ENCODE results near the gene KDM8. TPM values are rescaled to one million over a fixed set of nuclear protein-coding genes. Genes with fewer than 3 reads are reported as not detected.

Gene KDM8
- total RNA-seq, 1 experiment from 2014 or later: 5.3 TPM

DNA sequence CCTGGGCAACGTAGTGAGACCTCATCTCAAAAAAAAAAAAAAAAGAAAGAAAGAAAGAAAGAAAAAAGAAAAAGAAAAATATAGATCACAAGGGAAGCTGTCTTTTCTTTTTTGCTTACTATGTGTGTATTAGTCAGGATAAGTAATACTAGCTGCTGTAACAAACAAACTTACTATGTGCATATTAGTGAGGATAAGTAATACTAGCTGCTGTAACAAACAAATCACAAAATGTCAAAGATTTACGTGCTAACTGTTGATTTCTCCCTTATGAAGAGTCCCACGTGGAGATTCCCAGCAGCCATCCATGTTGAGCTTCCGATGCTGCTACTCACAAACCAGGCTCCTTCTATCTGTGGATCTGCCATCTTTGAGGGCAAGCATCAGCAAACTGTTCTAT lies 31.7 kb upstream of the KDM8 start (continued):
- TF ChIP-seq JUND (IDR thresholded peaks at IDR 0.05): no peak
- TF ChIP-seq EZH2 (IDR thresholded peaks at IDR 0.05): no peak

DNA sequence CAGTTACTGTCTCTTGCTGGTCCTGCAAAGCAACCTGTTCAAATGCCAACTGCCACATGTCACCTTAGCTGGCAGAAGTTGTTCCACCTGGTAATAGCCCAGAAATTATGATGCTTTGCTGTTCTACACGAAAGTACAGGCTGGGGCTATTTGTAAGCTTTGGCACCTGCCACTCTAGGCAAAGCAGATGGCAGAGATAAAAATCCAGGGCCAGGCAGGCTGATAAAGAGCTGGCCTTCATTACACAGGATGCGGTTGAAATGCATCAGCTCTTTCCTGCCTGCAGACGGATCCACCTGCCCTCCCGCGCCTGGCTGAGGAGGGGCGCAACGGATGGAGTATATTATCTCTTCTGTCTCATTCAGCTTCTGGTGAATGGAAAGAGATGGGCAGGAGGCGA lies 29.3 kb upstream of the KDM8 start:
- no TSS peak for BruUV-seq (replicated peaks)
- ChIA-PET POLR2A (no interaction called here), CTCF (no interaction called here), RAD21 (ENCODE audit: low non-redundant PET in 1 of 2, low total read pairs in 2 of 2, uncharacterized antibody in 2 of 2, unreplicated experiment in 2 of 2) (no interaction called here)
- Histone ChIP-seq H3K9me3 (ENCODE audit: control insufficient read depth in 1 of 2, insufficient read depth in 1 of 2, low read depth in 1 of 2, low read length in 2 of 2) (peaks cover 0 to 7% of the 10 kb centered on the region in 2 experiments; a peak in 2 of 4 replicates), H4K20me1 (ENCODE audit: insufficient read depth) (no peaks in the 10 kb centered on the region), H3K9ac (ENCODE audit: low read length) (no peak overlapping the region), H3K27me3 (ENCODE audit: insufficient read depth, low read length) (no peaks in the 10 kb centered on the region), H3K4me1 (ENCODE audit: control insufficient read depth in 1 of 2, insufficient read depth in 2 of 2, low read length in 2 of 2) (peaks cover 4 to 43% of the 10 kb centered on the region in 2 experiments; a peak in 2 of 4 replicates), H3K79me2 (ENCODE audit: insufficient read depth, low read length) (no peaks in the 10 kb centered on the region), H3K27ac (ENCODE audit: low read depth, low read length) (no peak overlapping the region), H3K4me3 (replicated peaks in 1 of 2; ENCODE audit: low read depth in 1 of 2, low read length in 2 of 2) (no peak overlapping the region), H3K36me3 (ENCODE audit: control insufficient read depth in 1 of 2, insufficient read depth in 2 of 2, low read length in 2 of 2) (no peaks in the 10 kb centered on the region), H2AFZ (ENCODE audit: low read depth, low read length, poor library complexity, severe bottlenecking) (no peak overlapping the region), H3K4me2 (ENCODE audit: low read length) (no peak overlapping the region), H3K9me2 (ENCODE audit: insufficient read depth) (no peaks in the 10 kb centered on the region)
- ATAC-seq: no peak
- DNase-seq (ENCODE audit: low read depth, low spot score): no peak
- no peak for TF ChIP-seq SRF (IDR thresholded peaks at IDR 0.05; ENCODE audit: low read depth)
- TF ChIP-seq, protein P1, sequence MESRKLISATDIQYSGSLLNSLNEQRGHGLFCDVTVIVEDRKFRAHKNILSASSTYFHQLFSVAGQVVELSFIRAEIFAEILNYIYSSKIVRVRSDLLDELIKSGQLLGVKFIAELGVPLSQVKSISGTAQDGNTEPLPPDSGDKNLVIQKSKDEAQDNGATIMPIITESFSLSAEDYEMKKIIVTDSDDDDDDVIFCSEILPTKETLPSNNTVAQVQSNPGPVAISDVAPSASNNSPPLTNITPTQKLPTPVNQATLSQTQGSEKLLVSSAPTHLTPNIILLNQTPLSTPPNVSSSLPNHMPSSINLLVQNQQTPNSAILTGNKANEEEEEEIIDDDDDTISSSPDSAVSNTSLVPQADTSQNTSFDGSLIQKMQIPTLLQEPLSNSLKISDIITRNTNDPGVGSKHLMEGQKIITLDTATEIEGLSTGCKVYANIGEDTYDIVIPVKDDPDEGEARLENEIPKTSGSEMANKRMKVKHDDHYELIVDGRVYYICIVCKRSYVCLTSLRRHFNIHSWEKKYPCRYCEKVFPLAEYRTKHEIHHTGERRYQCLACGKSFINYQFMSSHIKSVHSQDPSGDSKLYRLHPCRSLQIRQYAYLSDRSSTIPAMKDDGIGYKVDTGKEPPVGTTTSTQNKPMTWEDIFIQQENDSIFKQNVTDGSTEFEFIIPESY (IDR thresholded peaks at IDR 0.05; ENCODE audit: extremely low read depth, insufficient replicate concordance, low read length): no peak
- TF ChIP-seq, protein P2, sequence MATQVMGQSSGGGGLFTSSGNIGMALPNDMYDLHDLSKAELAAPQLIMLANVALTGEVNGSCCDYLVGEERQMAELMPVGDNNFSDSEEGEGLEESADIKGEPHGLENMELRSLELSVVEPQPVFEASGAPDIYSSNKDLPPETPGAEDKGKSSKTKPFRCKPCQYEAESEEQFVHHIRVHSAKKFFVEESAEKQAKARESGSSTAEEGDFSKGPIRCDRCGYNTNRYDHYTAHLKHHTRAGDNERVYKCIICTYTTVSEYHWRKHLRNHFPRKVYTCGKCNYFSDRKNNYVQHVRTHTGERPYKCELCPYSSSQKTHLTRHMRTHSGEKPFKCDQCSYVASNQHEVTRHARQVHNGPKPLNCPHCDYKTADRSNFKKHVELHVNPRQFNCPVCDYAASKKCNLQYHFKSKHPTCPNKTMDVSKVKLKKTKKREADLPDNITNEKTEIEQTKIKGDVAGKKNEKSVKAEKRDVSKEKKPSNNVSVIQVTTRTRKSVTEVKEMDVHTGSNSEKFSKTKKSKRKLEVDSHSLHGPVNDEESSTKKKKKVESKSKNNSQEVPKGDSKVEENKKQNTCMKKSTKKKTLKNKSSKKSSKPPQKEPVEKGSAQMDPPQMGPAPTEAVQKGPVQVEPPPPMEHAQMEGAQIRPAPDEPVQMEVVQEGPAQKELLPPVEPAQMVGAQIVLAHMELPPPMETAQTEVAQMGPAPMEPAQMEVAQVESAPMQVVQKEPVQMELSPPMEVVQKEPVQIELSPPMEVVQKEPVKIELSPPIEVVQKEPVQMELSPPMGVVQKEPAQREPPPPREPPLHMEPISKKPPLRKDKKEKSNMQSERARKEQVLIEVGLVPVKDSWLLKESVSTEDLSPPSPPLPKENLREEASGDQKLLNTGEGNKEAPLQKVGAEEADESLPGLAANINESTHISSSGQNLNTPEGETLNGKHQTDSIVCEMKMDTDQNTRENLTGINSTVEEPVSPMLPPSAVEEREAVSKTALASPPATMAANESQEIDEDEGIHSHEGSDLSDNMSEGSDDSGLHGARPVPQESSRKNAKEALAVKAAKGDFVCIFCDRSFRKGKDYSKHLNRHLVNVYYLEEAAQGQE (IDR thresholded peaks at IDR 0.05; ENCODE audit: low read depth): no peak
- no peak for TF ChIP-seq EZH2phosphoT487 (IDR thresholded peaks at IDR 0.05; ENCODE audit: borderline replicate concordance)
- intact Hi-C loops (cut with micrococcal nuclease): no loop called here

All from HCT116 (cell line).